ENCODE results near the gene BMP4. TPM values are rescaled to one million over a fixed set of nuclear protein-coding genes. Genes with fewer than 3 reads are reported as not detected.

BMP4 gene
- total and polyA plus RNA-seq, 2 experiments from 2014 or later, result 2.5 to 3.9 TPM

- TF ChIP-seq REST (IDR thresholded peaks at IDR 0.05; ENCODE audit: unreplicated experiment) (no peak), JUNB (IDR thresholded peaks at IDR 0.05; ENCODE audit: unreplicated experiment) (no peak), CREB1 (CRISPR knock-in tag; IDR thresholded peaks at IDR 0.05; ENCODE audit: low read depth) (no peak)
- TF ChIP-seq, protein P1, sequence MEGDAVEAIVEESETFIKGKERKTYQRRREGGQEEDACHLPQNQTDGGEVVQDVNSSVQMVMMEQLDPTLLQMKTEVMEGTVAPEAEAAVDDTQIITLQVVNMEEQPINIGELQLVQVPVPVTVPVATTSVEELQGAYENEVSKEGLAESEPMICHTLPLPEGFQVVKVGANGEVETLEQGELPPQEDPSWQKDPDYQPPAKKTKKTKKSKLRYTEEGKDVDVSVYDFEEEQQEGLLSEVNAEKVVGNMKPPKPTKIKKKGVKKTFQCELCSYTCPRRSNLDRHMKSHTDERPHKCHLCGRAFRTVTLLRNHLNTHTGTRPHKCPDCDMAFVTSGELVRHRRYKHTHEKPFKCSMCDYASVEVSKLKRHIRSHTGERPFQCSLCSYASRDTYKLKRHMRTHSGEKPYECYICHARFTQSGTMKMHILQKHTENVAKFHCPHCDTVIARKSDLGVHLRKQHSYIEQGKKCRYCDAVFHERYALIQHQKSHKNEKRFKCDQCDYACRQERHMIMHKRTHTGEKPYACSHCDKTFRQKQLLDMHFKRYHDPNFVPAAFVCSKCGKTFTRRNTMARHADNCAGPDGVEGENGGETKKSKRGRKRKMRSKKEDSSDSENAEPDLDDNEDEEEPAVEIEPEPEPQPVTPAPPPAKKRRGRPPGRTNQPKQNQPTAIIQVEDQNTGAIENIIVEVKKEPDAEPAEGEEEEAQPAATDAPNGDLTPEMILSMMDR (conservative IDR thresholded peaks at IDR 0.05; ENCODE audit: low read depth in 2 of 2), result no peak
Measured at GRCh38 chr14:53996041-53996440, 39.4 kb upstream of the BMP4 start (continued).

GRCh38 chr14:53993920-53994607 lies 37.4 kb upstream of the BMP4 start:
- Mint-ChIP-seq H3K4me1 (peaks cover 12% of the 10 kb centered on the region), H3K9me3 (no peaks in the 10 kb centered on the region; the same call in 2 of the 3 replicates), H3K4me3 (no peak overlapping the region), H3K27me3 (ENCODE audit: insufficient read depth, low read depth, poor library complexity) (no peaks in the 10 kb centered on the region), H3K36me3 (ENCODE audit: low read depth) (no peaks in the 10 kb centered on the region), H3K27ac (no peak overlapping the region)
- H2AFZ ChIP-seq, result peak overlapping the region; percentile 93
- H3K9me2 ChIP-seq (ENCODE audit: insufficient read depth), result no peaks in the 10 kb centered on the region; the same call in none of the 2 replicates
- H4K20me1 ChIP-seq (replicated peaks; ENCODE audit: insufficient read depth), result no peaks in the 10 kb centered on the region
- DNase-seq (ENCODE audit: low spot score) (no peak), ATAC-seq (no peak)
- H3K4me1 ChIP-seq (ENCODE audit: insufficient read depth), result no peaks in the 10 kb centered on the region
- H3K27me3 ChIP-seq (ENCODE audit: insufficient read depth), result no peaks in the 10 kb centered on the region
- TF ChIP-seq POLR2AphosphoS5 (IDR thresholded peaks at IDR 0.05; ENCODE audit: low read depth) (no peak), CREB1 (CRISPR knock-in tag; IDR thresholded peaks at IDR 0.05; ENCODE audit: low read depth) (no peak), EZH2phosphoT487 (IDR thresholded peaks at IDR 0.05; ENCODE audit: unreplicated experiment) (no peak), ETS1 (IDR thresholded peaks at IDR 0.05) (no peak), NANOG (IDR thresholded peaks at IDR 0.05; ENCODE audit: borderline replicate concordance) (no peak), ZNF331 (CRISPR knock-in tag; IDR thresholded peaks at IDR 0.05; ENCODE audit: low read depth) (no peak), REST (IDR thresholded peaks at IDR 0.05; ENCODE audit: unreplicated experiment) (no peak), ZNF114 (CRISPR knock-in tag; IDR thresholded peaks at IDR 0.05) (no peak)
- H3K79me2 ChIP-seq (replicated peaks; ENCODE audit: insufficient read depth), result no peaks in the 10 kb centered on the region
- H3F3A ChIP-seq (replicated peaks; ENCODE audit: low read depth), result no peaks in the 10 kb centered on the region
- no peak overlapping the region for H3K4me2 ChIP-seq
- no peak overlapping the region for H3K27ac ChIP-seq (ENCODE audit: low read depth)
- no peak overlapping the region for H3K4me3 ChIP-seq
- H3K36me3 ChIP-seq (ENCODE audit: insufficient read depth), result no peaks in the 10 kb centered on the region
